Endothelial cell of umbilical vein (primary cell): ENCODE results near the gene VPS35.

Source experiments
- EZH2 ChIP-seq: IDR thresholded peaks from 2 replicates; pipeline ENCODE4 v1.6.1; 2012; ENCODE audit warnings: borderline replicate concordance, low read depth, mild to moderate bottlenecking, moderate library complexity, low read length, inconsistent platforms; ENCODE audit not compliant: severe bottlenecking
- JUN ChIP-seq: IDR thresholded peaks from 2 replicates; pipeline ENCODE4 v1.6.1; 2011; ENCODE audit warnings: borderline replicate concordance, low read depth; ENCODE audit not compliant: insufficient read length, insufficient read depth
- POLR2AphosphoS5 ChIP-seq: IDR thresholded peaks from 2 replicates; pipeline ENCODE4 v1.6.1; 2012; ENCODE audit warnings: low read depth, mild to moderate bottlenecking, control low read depth, low read length, moderate library complexity; ENCODE audit not compliant: insufficient read depth
- TF ChIP-seq, protein P1 (sequence below), 2 donors: IDR thresholded peaks; 1 replicate in 1 of 2; 2 replicates in 1 of 2; pipeline ENCODE4 v1.5.1; 2011; ENCODE audit warnings: low read length in 2 of 2, mild to moderate bottlenecking in 2 of 2, moderate library complexity in 2 of 2, control low read depth in 1 of 2, inconsistent platforms in 1 of 2, low read depth in 1 of 2; ENCODE audit not compliant: insufficient read depth in 1 of 2; ENCODE audit errors: extremely low read depth in 1 of 2

- TF ChIP-seq, protein P1, sequence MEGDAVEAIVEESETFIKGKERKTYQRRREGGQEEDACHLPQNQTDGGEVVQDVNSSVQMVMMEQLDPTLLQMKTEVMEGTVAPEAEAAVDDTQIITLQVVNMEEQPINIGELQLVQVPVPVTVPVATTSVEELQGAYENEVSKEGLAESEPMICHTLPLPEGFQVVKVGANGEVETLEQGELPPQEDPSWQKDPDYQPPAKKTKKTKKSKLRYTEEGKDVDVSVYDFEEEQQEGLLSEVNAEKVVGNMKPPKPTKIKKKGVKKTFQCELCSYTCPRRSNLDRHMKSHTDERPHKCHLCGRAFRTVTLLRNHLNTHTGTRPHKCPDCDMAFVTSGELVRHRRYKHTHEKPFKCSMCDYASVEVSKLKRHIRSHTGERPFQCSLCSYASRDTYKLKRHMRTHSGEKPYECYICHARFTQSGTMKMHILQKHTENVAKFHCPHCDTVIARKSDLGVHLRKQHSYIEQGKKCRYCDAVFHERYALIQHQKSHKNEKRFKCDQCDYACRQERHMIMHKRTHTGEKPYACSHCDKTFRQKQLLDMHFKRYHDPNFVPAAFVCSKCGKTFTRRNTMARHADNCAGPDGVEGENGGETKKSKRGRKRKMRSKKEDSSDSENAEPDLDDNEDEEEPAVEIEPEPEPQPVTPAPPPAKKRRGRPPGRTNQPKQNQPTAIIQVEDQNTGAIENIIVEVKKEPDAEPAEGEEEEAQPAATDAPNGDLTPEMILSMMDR (IDR thresholded peaks at IDR 0.05; ENCODE audit: extremely low read depth in 1 of 2, insufficient read depth in 1 of 2, low read depth in 1 of 2, low read length in 2 of 2) = no peak
- no peak for TF ChIP-seq JUN
- TF ChIP-seq POLR2AphosphoS5 = no peak
- TF ChIP-seq EZH2 = no peak
Measured at GRCh38 chr16:46651305-46651704, 37.7 kb downstream of the VPS35 start.
